Endothelial cell of umbilical vein (primary cell): ENCODE results near the gene AKT3. TPM values are rescaled to one million over a fixed set of nuclear protein-coding genes. Genes with fewer than 3 reads are reported as not detected.

ENCODE experiments used
- BruUV-seq: library from RNA; stranded (reverse); fragments of 400-500 nt; replicated peaks from 2 replicates; lab custom pipeline; 2021; lab: Mats Ljungman, UMichigan
- CTCF ChIA-PET: fragments of 300-600, 350-600 bp; sonication (Branson Sonifier 250); formaldehyde crosslinking; loops from one replicate; lab custom pipeline; 2021; ENCODE audit warnings: antibody characterized with exemption, inconsistent platforms; lab: Charles Lee
- POLR2A ChIA-PET: fragments of 300-600, 350-600 bp; sonication (Branson Sonifier 250); formaldehyde crosslinking; loops from one replicate; lab custom pipeline; 2021; ENCODE audit warnings: antibody characterized with exemption, inconsistent platforms; lab: Charles Lee
- DNase-seq: peaks from one replicate; pipeline ENCODE4 v3.0.0-alpha.2; 2011; ENCODE audit warnings: low read depth, low spot score
- FAIRE-seq: peaks from 2 replicates; lab custom pipeline; 2011; peaks lifted over from hg19 to GRCh38; lab: Jason Lieb, UNC
- H2AFZ ChIP-seq: 2 replicates; pipeline ENCODE4 v1.6.0; 2012; ENCODE audit warnings: low read depth, low read length, control low read depth, inconsistent platforms
- H3K27ac ChIP-seq: 2 replicates; pipeline ENCODE4 v1.5.1; 2011; ENCODE audit warnings: low read depth, mild to moderate bottlenecking, control low read depth, low read length, moderate library complexity; ENCODE audit not compliant: insufficient read depth
- H3K27me3 ChIP-seq, 2 experiments: 2 replicates each; pipeline versions ENCODE4 v1.6.0 to v1.6.1; 2011; ENCODE audit warnings: low read length in 2 of 2, mixed read lengths in 1 of 2; ENCODE audit not compliant: control insufficient read depth in 2 of 2, insufficient read depth in 2 of 2
- H3K36me3 ChIP-seq, 2 experiments: 2 replicates in 1 of 2; 3 replicates in 1 of 2; pipeline ENCODE4 v1.5.1; 2011; ENCODE audit warnings: low read length in 2 of 2, mild to moderate bottlenecking in 1 of 2, moderate library complexity in 1 of 2; ENCODE audit not compliant: control insufficient read depth in 2 of 2, insufficient read depth in 2 of 2; ENCODE audit errors: extremely low read depth in 1 of 2
- H3K4me1 ChIP-seq: 3 replicates; pipeline ENCODE4 v1.5.1; 2011; ENCODE audit warnings: mild to moderate bottlenecking, low read length; ENCODE audit not compliant: control insufficient read depth, insufficient read depth; ENCODE audit errors: extremely low read depth
- H3K4me2 ChIP-seq: 2 replicates; pipeline ENCODE4 v1.6.1; 2011; ENCODE audit warnings: low read length, control low read depth, mixed read lengths; ENCODE audit not compliant: insufficient read depth
- H3K4me3 ChIP-seq, 3 experiments: fragments of 200-600 bp in 1 of 3; sonication (generic), shearing (Covaris generic) in 1 of 3; replicated peaks in 1 of 3; 2 replicates each; pipeline ENCODE4 v1.5.1; 2011 to 2016; ENCODE audit warnings: control low read depth in 3 of 3, low read length in 3 of 3, mild to moderate bottlenecking in 2 of 3, inconsistent platforms in 1 of 3, low read depth in 1 of 3, moderate library complexity in 1 of 3; ENCODE audit not compliant: insufficient read depth in 1 of 3
- H3K79me2 ChIP-seq: 2 replicates; pipeline ENCODE4 v1.6.0; 2012; ENCODE audit warnings: low read length, inconsistent platforms; ENCODE audit not compliant: control insufficient read depth, insufficient read depth
- H3K9ac ChIP-seq: replicated peaks from 2 replicates; pipeline ENCODE3; 2011; ENCODE audit warnings: low read length, control low read depth; ENCODE audit not compliant: insufficient read depth; ENCODE audit errors: extremely low read depth
- H3K9me1 ChIP-seq: replicated peaks from 3 replicates; pipeline ENCODE4 v1.6.0; 2011; ENCODE audit warnings: mild to moderate bottlenecking, low read length; ENCODE audit not compliant: control insufficient read depth, insufficient read depth; ENCODE audit errors: extremely low read depth
- H3K9me3 ChIP-seq: replicated peaks from 2 replicates; pipeline ENCODE4 v1.5.1; 2012; ENCODE audit warnings: low read length, inconsistent platforms; ENCODE audit not compliant: control insufficient read depth, insufficient read depth
- H4K20me1 ChIP-seq: replicated peaks from 2 replicates; pipeline ENCODE3; 2011; ENCODE audit warnings: mild to moderate bottlenecking, low read length; ENCODE audit not compliant: control insufficient read depth, insufficient read depth; ENCODE audit errors: extremely low read depth
- CTCF ChIP-seq, 2 donors: IDR thresholded peaks; 1 replicate in 1 of 2; 2 replicates in 1 of 2; pipeline ENCODE4 v1.5.1; 2011; ENCODE audit warnings: low read length in 2 of 2, mild to moderate bottlenecking in 2 of 2, moderate library complexity in 2 of 2, control low read depth in 1 of 2, inconsistent platforms in 1 of 2, low read depth in 1 of 2; ENCODE audit not compliant: insufficient read depth in 1 of 2; ENCODE audit errors: extremely low read depth in 1 of 2
- EZH2 ChIP-seq: IDR thresholded peaks from 2 replicates; pipeline ENCODE4 v1.6.1; 2012; ENCODE audit warnings: borderline replicate concordance, low read depth, mild to moderate bottlenecking, moderate library complexity, low read length, inconsistent platforms; ENCODE audit not compliant: severe bottlenecking
- FOS ChIP-seq: IDR thresholded peaks from 2 replicates; pipeline ENCODE4 v1.6.1; 2011; ENCODE audit warnings: mild to moderate bottlenecking, low read length, moderate library complexity, borderline replicate concordance; ENCODE audit not compliant: insufficient read depth
- GATA2 ChIP-seq: IDR thresholded peaks from 2 replicates; pipeline ENCODE4 v1.7.0; 2011; ENCODE audit warnings: low read depth, mild to moderate bottlenecking, moderate library complexity, mixed read lengths, low read length; ENCODE audit not compliant: insufficient read length, insufficient read depth
- JUN ChIP-seq: IDR thresholded peaks from 2 replicates; pipeline ENCODE4 v1.6.1; 2011; ENCODE audit warnings: borderline replicate concordance, low read depth; ENCODE audit not compliant: insufficient read length, insufficient read depth
- MAX ChIP-seq: IDR thresholded peaks from 2 replicates; pipeline ENCODE4 v1.6.1; 2011; ENCODE audit not compliant: insufficient read depth, insufficient read length
- MYC ChIP-seq: IDR thresholded peaks from one replicate; pipeline ENCODE4 v1.6.1; 2011; ENCODE audit warnings: mild to moderate bottlenecking, low read depth, low read length
- POLR2A ChIP-seq: IDR thresholded peaks from 2 replicates; pipeline ENCODE4 v1.6.1; 2012; ENCODE audit warnings: low read depth, mild to moderate bottlenecking, control low read depth, low read length
- POLR2AphosphoS5 ChIP-seq: IDR thresholded peaks from 2 replicates; pipeline ENCODE4 v1.6.1; 2012; ENCODE audit warnings: low read depth, mild to moderate bottlenecking, control low read depth, low read length, moderate library complexity; ENCODE audit not compliant: insufficient read depth
- dilution Hi-C: fragments of 300-500 bp; cut with MboI; formaldehyde crosslinking; loops from one replicate; pipeline ENCODE4 v1.15.0; 2019; ENCODE audit warnings: low sequenced_read_pairs; ENCODE audit not compliant: extremely low pct_ligation_motif_present
- intact Hi-C: fragments of 100-400 bp; cut with micrococcal nuclease; formaldehyde crosslinking; loops from one replicate; pipeline ENCODE4 v1.10.0; 2022
- polyA plus RNA-seq, 4 experiments: library from polyadenylated mRNA; depleted of rRNA in 3 of 4; stranded (reverse) in 3 of 4; unstranded in 1 of 4; fragments of >200 nt; gene quantifications; 2 replicates each; pipeline versions ENCODE4 v1.2.1 to v1.2.3, GENCODE V29; 2011 to 2012; ENCODE audit warnings: missing spikeins in 1 of 4
- total RNA-seq: library from RNA; stranded (reverse); gene quantifications from 2 replicates; pipeline ENCODE4 v1.2.3, GENCODE V29; 2021

Gene AKT3
- total and polyA plus RNA-seq, 2 donors (not counting 3 experiments of a cell fraction or from before 2014, with no cell fraction given) = 20.6 to 97.1 TPM

GRCh38 chr1:243793298-243793697 is 56.7 kb downstream of the AKT3 start:
- DNase-seq (no peak), FAIRE-seq (no peak)
- Histone ChIP-seq H3K27ac (no peak overlapping the region), H3K9ac (no peak overlapping the region), H3K36me3 (no peaks in the 10 kb centered on the region), H3K9me3 (no peaks in the 10 kb centered on the region), H3K9me1 (no peaks in the 10 kb centered on the region), H4K20me1 (no peaks in the 10 kb centered on the region), H2AFZ (no peak overlapping the region), H3K27me3 (no peaks in the 10 kb centered on the region), H3K4me2 (no peak overlapping the region), H3K4me1 (peaks cover 20% of the 10 kb centered on the region), H3K4me3 (no peak overlapping the region), H3K79me2 (peaks cover 42% of the 10 kb centered on the region)
- dilution Hi-C loops = no loop called here
- no TSS peak for BruUV-seq
- TF ChIP-seq JUN (no peak), MYC (no peak), FOS (no peak), CTCF (IDR thresholded peaks at IDR 0.05; ENCODE audit: extremely low read depth in 1 of 2, insufficient read depth in 1 of 2, low read depth in 1 of 2, low read length in 2 of 2) (no peak), GATA2 (no peak), POLR2AphosphoS5 (no peak), EZH2 (no peak), POLR2A (no peak), MAX (no peak)
- CTCF ChIA-PET = interaction anchor here (2.1 kb wide), 1 partner anchor 10 kb away, joined by 7 read pairs; no protein-coding TSS in a partner anchor
- POLR2A ChIA-PET = no interaction called here
- intact Hi-C loops = loop anchor here (2.0 kb wide), 1 partner anchor 50 kb away; no protein-coding TSS in a partner anchor
